Measurements from ENCODE around the gene PSG4.
"Not testable (repeated sequence)": the region's sequence is repeated elsewhere in the genome, so short reads cannot be mapped to it uniquely, and the experiment has no call there.

PSG4 gene

DNA sequence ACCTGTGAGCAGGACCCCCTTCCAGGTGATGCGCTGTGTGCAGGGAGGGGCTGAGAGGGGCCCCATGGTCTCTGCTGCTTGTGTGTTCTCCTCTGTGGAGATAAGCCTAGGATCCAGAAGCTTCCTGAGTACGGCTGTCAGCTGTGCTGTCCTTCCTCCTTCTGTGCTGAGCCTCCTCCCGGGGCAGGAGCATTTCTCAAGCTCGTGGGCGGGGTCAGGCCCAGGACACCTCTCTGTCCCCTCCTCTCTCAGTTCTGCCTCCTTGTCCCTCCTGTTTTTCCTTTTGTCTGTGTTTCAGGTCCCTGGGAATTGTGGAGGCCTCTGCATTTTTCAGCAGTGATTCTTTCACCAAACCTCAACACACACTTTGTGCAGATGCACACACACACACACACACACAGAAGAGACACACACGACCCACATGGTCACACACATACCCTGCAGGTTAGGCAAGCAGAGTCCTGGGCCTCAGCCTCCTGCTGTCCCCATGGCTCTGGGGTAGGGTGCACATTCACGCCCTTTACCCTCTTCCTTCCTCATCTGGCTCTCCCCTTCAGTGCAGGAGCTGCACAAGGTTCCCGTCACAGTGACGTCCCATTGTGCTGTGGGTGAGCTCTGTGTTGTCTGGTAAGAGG, at the start of gene PSG4:
Gene PSG4, minus strand, starts transcription at position 168 of the 635 bp plus-strand sequence. Its CDS starts 102 bp downstream, at position 66.
- in situ Hi-C loops (cut with MboI; ENCODE audit: low sequenced_read_pairs) = not testable (repeated sequence)

DNA sequence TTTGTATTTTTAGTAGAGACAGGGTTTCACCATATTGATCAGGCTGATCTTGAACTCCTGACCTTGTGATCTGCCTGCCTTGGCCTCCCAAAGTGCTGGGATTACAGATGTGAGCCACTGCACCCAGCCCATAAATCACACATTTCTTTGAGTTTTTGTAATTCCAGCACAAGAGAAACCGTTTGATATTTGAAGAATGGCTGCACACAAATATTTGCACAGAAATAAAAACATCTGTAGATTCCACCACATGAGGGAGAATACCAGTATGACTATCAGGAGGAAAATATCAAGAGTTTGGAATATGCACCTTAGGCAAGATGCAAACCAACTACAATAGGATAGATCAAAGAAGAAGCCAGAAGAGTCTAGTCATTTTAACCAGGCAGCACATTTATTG, 46.0 kb upstream of the PSG4 start:
- in situ Hi-C loops (cut with MboI; ENCODE audit: low sequenced_read_pairs) = not testable (repeated sequence)

DNA sequence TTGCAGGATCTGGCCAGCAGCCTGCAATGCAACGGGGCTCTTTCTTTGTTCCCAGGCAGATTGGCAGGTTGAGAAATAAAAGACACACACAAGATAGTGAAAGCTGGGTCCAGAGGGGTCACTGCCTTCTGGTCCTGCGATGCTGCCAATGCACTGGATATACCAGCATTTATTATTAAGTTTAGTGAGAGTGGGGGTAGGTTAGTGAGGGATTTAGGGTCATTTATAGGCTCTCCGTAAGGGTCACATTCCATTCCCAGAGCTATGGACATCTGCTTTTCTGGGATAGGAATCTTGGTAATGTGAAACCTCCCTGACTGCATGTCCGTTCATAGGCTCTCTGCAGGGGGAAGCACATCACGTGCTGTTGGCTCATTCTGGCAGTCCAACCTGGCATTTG, 44.9 kb upstream of the PSG4 start:
- in situ Hi-C loops (cut with MboI; ENCODE audit: low sequenced_read_pairs) = not testable (repeated sequence)

DNA sequence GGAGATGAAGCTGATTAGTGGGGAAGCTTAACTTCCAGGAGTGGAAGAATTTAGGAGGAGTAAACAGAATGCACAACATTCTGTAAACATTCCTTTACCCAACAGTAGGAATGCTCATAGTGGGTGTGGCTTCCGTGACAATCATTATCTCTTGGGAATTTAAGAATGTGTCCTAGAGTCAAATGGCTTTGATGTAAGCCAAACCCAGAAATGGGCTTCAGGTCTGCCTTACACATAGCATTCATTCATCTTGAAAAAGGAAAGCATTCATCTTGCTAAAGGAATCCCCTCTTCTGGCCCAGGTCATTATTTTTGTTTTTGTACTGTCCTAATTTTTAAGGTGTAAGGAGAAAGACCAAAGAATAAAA, 43.2 kb upstream of the PSG4 start:
- in situ Hi-C loops (cut with MboI; ENCODE audit: low sequenced_read_pairs) = not testable (repeated sequence)

DNA sequence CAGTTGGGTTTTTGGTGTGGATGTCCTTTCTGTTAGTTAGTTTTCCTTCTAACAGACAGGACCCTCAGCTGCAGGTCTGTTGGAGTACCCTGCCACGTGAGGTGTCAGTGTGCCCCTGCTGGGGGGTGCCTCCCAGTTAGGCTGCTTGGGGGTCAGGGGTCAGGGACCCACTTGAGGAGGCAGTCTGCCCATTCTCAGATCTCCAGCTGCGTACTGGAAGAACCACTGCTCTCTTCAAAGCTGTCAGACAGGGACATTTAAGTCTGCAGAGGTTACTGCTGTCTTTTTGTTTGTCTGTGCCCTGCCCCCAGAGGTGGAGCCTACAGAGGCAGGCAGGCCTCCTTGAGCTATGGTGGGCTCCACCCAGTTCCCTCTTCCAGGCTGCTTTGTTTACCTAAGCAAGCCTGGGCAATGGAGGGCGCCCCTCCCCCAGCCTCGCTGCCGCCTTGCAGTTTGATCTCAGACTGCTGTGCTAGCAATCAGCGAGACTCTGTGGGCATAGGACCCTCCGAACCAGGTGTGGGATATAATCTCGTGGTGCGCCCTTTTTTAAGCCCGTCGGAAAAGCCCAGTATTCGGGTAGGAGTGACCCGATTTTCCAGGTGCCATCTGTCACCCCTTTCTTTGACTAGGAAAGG, 41.9 kb upstream of the PSG4 start:
- in situ Hi-C loops (cut with MboI; ENCODE audit: low sequenced_read_pairs) = not testable (repeated sequence)

DNA sequence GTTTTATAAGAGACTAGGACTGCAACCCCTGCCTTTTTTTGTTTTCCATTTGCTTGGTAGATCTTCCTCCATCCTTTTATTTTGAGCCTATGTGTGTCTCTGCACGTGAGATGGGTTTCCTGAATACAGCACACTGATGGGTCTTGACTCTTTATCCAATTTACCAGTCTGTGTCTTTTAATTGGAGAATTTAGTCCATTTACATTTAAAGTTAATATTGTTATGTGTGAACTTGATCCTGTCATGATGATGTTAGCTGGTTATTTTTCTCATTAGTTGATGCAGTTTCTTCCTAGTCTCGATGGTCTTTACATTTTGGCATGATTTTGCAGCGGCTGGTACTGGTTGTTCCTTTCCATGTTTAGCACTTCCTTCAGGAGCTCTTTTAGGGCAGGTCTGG, 40.4 kb upstream of the PSG4 start:
- in situ Hi-C loops (cut with MboI; ENCODE audit: low sequenced_read_pairs) = not testable (repeated sequence)

DNA sequence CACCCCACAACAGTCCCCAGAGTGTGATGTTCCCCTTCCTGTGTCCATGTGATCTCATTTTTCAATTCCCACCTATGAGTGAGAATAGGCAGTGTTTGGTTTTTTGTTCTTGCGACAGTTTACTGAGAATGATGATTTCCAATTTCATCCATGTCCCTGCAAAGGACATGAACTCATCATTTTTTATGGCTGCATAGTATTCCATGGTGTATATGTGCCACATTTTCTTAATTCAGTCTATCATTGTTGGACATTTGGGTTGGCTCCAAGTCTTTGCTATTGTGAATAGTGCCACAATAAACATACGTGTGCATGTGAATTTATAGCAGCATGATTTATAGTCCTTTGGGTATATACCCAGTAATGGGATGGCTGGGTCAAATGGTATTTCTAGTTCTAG, 36.8 kb upstream of the PSG4 start:
- in situ Hi-C loops (cut with MboI; ENCODE audit: low sequenced_read_pairs) = not testable (repeated sequence)

DNA sequence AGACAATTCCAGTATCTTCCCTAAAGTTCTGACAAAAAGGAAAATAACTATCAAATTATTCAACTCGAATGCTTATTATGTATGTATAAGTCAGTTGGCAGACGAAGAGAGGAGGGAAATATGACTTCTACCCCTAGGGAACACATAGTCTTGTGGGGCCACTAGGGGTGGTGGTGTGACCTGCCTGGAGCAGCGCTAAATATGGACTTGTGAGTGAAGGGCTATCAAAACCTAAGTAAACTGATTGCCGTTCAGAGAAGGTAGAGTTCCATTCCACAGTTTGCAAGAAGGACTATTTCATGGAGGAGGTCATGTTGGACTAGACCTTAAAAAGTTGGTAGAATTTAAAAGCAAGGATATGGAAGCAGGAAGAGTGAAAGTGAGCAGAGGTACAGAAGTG, 32.8 kb upstream of the PSG4 start:
- in situ Hi-C loops (cut with MboI; ENCODE audit: low sequenced_read_pairs) = not testable (repeated sequence)

DNA sequence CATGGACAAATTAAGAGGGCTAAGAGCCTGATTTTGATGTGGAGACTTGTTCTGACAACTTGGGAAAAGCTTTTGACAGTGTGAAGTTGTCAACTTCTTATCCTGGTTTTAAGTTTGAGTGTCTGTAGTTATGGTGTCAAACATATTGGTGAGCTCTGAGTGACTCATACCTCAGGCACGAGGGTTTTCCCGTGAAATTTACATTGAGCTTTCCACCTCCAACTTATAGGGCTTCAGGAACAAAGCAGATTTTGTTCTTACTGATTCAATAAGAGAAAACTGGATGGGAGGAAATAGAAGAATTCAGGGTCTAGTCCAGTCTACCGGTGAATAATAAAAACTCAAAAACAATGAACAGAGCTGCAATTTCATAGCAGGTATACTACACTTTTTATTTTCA, 30.2 kb upstream of the PSG4 start:
- in situ Hi-C loops (cut with MboI; ENCODE audit: low sequenced_read_pairs) = not testable (repeated sequence)

DNA sequence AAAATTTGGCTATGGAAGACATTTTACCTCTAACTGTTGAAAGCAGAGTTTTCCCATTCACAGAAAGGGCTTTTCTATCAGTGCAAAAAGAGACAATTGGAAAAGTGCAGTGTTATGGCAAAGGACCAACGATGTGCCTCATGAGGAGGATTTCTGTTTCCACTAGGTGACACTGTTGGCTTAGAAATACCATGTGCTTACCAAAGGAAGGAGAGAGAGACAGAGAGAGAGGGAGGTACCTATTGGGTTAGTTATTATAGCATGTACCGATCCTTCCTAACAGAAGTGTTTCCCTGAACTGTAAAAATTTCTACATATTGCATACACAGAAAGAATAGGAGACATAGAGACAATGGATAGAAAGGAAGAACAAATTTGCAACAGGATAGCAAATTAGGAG, 23.9 kb upstream of the PSG4 start:
- in situ Hi-C loops (cut with MboI; ENCODE audit: low sequenced_read_pairs) = no loop called here

DNA sequence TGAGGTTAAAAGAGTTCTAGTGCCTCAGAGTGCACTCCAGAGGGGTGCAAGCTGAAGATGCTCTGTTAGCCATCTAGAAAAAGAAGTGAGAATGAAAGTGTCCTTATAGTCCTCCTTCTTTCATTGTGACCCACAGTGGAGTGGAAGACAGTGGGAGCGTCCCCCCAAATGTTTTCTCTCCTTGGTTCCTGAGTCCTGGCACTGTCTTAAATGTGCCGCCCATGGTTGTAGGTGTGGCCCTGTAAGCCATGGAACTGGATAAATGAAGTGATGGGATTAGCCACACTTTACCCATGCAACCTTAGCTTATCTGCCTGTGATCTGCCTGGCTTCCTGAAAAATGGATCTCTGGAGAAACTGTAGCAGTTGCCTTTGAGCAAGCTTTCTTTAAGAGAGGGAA, 23.3 kb upstream of the PSG4 start:
- in situ Hi-C loops (cut with MboI; ENCODE audit: low sequenced_read_pairs) = not testable (repeated sequence)

DNA sequence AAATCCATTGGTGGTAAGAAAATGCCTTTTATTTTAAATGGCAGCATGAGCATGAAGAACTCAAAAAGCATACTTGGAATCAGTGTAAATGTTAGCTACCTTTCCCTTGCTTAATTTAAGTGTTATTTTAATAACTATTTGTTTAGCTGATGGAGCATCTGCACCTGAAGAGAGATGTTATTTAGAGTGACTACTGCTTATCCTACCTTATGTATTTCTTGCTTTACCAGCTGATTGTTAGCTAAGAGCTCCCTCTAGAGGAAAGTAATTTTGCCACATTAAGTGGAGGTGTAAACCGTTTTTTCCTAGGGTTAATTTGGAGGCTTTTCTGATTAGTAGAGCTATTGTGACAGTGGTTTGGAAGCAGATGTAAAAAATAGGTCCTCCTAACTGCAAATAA, 21.5 kb upstream of the PSG4 start:
- in situ Hi-C loops (cut with MboI; ENCODE audit: low sequenced_read_pairs) = not testable (repeated sequence)

DNA sequence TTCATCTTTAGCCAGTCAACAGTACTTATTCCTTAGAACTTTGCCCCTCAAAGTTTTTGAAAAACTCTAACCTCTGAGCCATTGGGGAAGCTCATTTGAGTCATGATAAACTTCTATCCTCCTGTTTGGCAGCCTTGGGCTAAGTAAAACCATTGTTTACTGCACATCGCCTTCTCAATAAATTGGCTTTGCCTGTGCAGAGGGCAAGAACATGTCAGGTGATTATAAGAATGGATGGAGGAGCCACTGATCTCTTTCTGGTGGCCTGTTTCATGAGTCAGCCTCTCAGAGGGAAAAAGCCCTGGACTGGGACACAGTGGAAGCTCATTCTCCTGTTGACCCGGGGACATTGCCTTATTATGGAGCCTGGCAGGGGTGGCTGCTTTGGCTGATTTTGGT, 19.4 kb upstream of the PSG4 start:
- in situ Hi-C loops (cut with MboI; ENCODE audit: low sequenced_read_pairs) = no loop called here

DNA sequence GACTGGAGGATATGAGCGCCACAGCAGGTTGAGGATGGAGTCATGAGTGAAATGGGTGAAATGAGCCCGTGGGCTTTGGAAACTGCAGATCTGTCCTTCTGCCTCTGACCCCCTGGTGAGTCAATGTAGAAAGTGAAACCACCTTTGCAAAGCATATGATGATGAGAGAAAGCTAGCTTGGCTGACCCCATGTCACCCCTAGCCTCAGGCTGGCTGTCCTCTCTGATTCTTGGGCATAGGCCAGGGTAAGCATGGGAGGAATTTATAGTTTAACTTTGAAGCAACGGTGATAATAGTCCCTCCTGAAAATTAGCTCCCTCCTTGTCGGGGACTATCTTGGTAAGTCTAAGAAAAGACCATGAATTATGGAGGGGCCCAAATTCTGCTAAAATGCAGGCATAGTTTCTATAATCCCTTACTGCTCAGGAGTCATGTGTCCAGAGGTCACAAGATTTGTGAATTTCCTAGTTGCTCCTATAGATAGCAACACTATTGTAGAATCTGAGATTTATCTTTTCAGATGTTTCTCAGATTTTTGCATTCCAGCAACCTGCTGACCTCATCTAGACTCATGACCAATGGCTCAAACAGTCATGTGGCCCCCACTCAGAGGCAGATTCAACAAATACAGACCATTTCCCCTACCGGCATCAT, 18.9 kb upstream of the PSG4 start:
- in situ Hi-C loops (cut with MboI; ENCODE audit: low sequenced_read_pairs) = not testable (repeated sequence)

DNA sequence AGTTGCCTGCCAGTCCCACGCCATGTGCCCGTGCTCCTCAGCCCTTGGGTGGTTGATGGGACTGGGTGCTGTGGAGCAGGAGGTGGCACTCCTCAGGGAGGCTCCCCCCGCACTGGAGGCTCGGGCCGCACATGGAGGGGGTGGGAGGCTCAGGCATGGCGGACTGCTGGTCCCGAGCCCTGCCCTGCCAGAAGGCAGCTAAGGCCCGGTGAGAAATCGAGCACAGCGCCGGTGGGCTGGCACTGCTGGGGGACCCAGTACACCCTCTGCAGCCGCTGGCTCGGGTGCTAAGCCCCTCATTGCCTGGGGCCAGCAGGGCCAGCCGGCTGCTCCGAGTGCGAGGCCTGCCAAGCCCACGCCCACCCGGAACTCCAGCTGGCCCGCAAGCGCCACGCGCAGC, 16.5 kb upstream of the PSG4 start:
- in situ Hi-C loops (cut with MboI; ENCODE audit: low sequenced_read_pairs) = not testable (repeated sequence)

DNA sequence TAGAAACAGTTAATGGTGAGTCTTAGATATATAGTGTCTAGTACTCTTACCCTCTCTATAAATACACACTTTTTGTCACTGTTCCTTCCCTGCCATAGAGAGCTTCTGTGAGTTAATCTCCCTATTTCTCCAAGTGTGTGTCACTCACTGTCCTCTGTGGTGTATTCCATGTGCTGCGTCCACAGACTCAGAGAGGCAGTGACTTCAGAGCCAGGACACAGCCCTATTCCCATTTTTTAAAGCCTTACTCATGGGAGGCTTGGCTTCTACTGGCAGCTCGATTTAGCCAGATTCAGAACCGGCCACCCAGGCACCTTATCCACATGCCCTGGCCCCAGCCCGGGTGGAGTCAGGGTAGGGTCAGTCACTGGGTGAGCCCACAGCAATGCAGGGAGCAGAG, 13.7 kb upstream of the PSG4 start:
- in situ Hi-C loops (cut with MboI; ENCODE audit: low sequenced_read_pairs) = not testable (repeated sequence)

DNA sequence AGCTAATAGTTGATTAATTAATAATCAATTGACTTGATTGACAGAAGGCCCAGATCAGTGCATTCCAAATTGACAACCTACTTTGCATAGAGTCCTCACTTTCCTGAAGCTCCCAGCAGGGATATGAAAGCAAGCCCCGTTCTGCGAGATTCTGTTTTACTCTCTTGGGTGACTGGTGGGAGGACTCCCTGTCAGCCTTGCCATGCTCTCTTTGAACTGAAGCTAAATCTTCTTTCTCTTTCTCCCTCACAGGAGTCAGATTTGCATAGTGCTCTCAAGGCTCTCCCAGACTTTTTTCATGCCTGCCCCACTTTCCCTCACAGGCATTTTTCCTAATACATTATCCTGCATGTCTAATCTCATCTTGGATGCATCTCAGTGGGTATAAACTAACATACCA, 10.4 kb upstream of the PSG4 start:
- in situ Hi-C loops (cut with MboI; ENCODE audit: low sequenced_read_pairs) = not testable (repeated sequence)

DNA sequence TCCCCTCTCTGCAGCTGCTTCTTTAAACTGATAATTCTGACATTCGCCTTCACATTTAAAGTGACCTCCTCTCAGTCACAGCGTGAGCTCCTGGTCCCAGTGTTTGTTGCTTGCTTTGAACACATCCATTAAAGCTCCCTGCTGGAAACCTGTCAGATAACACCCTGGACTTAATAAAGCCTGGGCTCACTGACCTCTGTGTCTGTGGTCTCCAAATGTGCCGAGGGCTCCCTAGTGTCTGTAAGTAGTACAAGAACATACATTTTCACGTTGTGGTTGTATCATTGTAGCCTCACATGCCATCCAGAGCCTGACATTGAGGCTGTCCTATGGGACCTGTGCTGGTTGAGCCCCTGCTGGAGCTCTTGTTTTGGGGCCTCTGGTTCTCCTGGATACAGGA, 2.6 kb upstream of the PSG4 start:
- in situ Hi-C loops (cut with MboI; ENCODE audit: low sequenced_read_pairs) = no loop called here

DNA sequence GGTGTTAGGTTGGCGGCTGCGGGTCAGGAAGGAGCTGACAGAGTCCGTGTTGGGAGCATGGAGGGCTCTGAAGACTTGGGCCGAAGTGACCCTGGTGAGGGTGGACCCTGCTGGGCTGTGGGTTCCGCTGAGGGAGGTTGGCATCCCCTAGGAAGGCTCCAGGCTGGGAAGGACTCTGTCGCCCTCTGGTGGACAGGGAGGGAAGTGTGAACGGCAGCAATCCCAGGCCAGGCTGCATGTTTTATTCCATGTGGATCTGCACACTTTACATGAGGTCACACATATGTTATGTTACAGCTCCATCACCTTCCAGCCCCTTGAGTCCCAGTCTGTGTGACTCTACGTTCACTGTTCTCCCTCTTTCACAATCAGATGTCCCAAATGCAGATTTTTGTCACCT, 1.7 kb upstream of the PSG4 start:
- in situ Hi-C loops (cut with MboI; ENCODE audit: low sequenced_read_pairs) = not testable (repeated sequence)

DNA sequence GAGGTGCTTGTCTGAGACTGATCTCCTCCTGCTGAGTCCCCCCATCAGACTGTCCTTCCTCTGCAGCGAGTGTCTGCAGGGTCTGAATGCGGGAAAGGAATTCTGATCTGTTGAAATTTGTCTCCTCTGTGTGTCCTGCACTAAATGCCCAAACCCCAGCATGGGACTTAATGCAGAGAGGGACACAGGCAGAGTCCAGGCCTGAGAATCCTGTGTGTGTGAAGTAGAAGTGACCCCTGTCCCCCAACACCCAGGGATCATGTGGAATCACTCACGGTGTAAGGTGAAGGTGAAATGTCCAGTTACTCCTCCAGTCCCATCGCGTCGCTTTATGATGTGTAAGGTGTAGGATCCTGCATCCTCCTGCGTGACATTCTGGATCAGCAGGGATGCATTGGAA, 1.8 kb downstream of the PSG4 start:
- in situ Hi-C loops (cut with MboI; ENCODE audit: low sequenced_read_pairs) = not testable (repeated sequence)

DNA sequence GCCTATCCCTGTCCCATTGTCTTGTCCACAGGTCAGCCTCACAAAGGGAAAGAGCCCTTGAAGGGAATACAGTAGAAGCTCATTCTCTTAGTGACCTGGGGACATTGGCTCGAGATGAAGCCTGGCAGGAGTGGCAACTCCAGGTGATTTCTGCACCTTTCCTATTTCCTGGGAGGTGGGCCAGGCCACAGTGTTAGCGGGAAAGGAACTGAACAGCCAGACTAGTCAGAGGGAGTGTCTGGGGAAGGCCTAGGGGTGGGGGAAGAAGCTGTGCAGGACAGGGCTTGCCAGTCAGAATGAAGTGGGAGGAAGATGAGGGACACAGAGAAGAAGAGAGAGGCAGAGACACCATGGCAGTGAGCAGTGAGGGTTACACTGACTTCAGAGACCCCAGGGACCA, 3.5 kb downstream of the PSG4 start:
- in situ Hi-C loops (cut with MboI; ENCODE audit: low sequenced_read_pairs) = not testable (repeated sequence)

DNA sequence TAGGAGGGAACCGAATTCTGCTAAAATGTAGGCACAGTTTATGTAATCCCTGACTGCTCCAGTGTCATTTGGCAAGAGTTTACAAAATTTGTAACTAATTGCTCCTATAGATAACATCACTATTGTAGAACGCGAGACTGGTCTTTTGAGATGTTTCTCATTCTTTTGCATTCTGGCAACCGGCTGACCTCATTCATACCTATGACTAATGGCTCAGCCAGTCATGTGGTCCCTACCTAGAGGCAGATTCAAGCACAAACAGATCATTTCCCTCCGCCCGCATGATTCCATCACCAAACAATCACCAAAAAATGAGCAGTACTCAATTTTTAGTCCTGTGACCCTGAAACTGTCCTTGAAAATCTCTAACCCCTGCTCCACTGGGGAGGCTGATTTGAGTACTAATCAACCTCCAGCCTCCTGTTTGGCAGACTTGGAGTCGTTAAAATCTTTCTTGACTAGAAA, 4.1 kb downstream of the PSG4 start:
- in situ Hi-C loops (cut with MboI; ENCODE audit: low sequenced_read_pairs) = not testable (repeated sequence)
